GM19372 (cell line): ENCODE data around the gene MIS18A.

Experiments used
- ATAC-seq: cut with Tn5 transposase; IDR thresholded peaks from one replicate; pipeline ENCODE4 v1.9.1; 2021; ENCODE audit warnings: mild to moderate bottlenecking, low read depth, moderate library complexity; ENCODE audit not compliant: unreplicated experiment

The MIS18A gene

GRCh38 chr21:32256873-32257620 is 21.8 kb downstream of the MIS18A start:
- ATAC-seq: no peak

- no peak for ATAC-seq
These were observed 22.6 kb downstream of the MIS18A start for GRCh38 chr21:32256251-32256650.

DNA sequence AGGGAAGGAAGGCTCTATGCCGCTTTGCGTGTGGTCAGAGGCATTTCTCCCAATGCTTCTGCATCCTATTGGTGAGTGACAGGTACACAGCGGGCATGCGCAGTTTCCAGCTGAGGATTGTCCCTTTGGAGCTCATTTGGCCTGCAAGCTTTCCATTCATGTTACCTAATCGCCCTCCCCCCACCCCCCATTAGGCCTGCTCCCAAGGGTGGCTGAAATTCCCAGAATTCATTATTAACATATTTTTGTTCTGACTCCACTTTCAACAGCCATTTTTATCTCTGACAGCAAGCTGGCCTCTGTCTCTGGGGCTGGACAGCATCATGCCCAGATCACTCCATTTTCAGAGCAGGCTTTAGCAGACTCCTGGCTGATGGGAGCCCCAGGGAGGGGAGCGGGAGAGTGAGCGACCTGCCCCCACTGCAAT is 25.6 kb downstream of the MIS18A start:
- ATAC-seq: no peak

DNA sequence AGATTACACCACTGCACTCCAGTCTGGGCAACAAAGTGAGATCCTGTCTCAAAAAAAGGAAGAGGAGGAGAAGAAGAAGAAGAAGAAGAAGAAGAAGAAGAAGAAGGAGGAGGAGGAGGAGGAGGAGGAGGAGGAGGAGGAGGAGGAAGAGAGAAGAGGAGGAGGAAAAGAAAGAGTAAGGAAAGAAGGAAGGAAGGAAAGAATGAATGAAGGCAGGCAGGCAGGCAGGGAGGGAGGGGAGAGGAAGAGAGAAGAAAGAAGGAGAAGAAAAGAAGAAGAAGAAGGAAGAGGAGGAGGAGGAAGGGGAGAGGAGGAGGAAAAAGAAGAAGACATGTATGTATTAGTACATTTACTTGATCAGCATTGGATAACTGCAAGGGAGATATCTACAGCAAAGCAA is 26.7 kb downstream of the MIS18A start:
- ATAC-seq: no peak

- no peak for ATAC-seq
These were observed 29.2 kb downstream of the MIS18A start for GRCh38 chr21:32249511-32250280.

- no peak for ATAC-seq
These were observed 30.0 kb downstream of the MIS18A start for GRCh38 chr21:32248571-32249461.

- no peak for ATAC-seq
These were observed 32.2 kb downstream of the MIS18A start for GRCh38 chr21:32246571-32247140.

- ATAC-seq: no peak
These were observed 32.9 kb downstream of the MIS18A start for GRCh38 chr21:32245971-32246370.

DNA sequence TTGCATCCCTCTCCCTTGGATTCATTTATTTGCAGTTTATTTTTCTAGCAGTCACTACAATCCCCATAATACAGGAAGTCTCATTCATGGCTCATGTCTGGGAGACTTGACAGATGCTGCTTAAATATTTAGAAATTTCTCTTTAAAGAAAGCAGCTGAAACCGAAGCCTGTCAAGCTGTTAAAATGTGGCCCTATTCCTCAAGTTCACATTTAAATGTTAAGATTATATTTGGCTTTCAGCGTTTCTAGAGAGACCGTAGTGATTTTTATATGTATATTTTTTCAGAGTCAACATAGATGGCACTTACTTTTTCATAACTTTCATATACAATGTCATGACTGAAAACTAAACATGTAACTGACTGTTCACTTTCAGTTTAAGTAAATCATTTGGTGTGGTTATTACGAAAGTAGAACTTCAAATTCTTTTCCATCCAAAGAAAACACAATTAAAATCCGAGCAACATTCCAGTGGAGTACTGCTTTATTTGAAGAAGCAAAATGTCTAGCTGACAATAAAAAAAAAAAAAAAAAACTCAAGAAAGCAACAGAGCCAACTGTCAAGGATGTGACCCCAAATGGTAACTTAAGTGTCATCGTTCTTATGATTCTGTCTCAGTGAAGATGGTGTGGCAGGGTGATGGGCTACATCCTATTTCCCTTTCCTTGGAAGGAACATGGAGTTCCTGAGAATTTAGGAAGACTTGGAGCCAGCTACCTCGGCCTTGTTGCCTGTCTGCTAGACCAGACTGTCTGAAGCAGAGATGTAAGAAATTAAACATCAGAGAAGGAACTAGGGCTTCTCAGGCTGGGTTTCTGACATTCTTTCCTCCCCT is 37.8 kb downstream of the MIS18A start:
- no peak for ATAC-seq

GRCh38 chr21:32239551-32239950 is 39.3 kb downstream of the MIS18A start:
- ATAC-seq: no peak

DNA sequence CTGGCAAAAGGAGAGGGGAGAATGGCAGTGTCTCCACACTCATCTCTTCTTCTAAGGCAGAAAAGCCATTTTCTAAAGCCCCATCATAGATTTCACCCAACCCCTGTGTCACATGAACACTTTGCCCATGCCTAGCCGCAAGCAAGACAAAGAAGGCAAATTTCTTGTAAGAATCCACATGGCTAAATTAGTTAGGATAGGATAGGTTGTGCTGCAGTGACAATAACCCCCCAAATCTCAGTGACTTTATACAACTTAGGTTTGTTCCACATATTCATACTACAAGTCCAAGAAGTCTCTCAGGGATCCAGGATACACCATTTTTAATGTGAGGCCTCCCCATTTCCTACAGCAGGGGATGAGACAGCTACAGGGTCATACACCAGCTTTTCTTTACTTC is 40.8 kb downstream of the MIS18A start:
- ATAC-seq: no peak

GRCh38 chr21:32237021-32237420 is 41.8 kb downstream of the MIS18A start:
- ATAC-seq: no peak

DNA sequence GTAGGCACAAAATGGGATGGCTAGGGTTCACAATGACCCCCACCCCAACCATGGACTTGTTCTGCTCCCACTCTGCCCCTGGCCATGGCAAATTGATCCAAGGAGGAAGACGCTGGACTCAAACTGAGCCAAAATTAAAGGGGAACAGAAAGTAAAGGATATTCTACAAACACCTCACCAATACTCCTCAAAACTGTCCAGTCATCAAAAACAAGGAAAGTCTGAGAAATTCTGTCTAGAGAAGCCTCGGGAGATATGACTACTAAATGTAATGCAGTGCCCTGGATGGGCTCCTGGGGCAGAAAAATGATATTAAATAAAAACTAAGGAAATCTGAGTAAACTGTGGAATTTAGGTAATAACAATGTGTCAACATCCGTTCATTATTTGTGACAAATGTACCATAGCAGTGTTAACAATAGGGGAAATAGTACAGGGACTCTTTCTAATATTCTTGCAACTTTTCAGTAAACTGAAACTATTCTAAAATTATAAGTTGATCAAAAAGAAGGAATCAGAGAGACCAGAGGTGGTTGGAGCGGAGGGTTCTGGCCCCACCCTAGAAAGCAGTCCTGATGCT is 45.0 kb downstream of the MIS18A start:
- ATAC-seq: no peak

DNA sequence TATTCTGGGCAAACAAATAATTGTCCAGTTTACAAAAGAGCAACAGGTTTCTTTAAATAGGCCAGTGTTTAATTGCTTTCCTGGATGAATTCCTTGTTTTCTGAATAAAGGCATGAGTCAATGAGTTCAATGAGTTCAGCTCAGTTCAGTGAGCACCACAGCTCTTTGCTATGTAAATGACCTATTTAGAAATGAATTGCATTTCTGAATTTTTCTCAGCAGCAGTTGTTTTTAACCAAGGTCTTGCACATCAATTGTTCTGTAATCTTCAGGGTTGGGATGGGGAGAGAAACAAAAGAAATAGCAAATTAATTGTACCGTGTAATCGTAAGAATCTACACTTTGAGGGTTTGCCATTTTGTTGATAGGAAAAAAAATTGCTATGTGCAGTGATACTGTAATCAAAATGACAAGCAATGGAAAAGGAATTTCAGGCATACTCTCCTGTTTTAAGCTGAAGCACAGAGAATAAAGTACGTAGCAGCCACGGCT is 45.7 kb downstream of the MIS18A start:
- ATAC-seq: no peak

DNA sequence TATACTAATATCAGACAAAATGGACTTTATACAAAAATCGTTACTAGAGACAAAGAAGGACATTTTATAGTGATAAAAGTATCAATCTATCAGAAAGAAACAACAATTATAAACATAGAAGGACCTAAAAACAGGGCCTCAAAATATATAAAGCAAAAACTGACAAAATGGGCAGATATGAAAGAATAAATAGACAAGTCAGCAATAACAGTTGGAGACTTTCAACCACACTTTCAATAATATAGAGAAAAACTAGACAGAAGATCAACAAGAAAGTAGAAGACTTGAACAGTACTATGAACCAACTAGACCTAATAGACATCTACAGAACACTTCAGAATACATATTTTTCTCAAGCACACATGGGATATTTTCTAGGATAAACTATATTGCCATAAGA is 52.4 kb downstream of the MIS18A start:
- no peak for ATAC-seq
